ENCODE data around the gene CDK4.

CDK4 gene

DNA sequence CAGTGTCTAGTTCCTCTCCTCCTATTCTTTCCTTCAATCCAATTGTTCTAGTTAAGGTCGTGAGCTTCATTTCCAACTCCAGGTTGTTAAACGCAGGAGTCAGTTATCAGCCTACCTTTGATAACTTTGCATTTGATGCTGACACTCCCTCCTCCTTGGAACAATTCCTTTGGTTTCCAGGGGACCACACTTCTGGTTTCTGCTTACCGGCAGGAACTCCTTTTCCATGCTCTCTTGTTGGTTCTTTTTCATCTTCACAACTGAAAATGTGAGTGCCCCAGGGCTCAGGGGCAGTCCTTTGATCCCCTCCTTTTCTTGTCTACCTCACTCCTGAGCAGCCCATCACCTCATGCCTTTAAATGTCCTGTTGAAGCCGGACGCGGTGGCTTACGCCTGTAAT, 25.3 kb upstream of the CDK4 start:
- TF ChIP-seq ZBTB7A (IDR thresholded peaks at IDR 0.05; ENCODE audit: low read depth) (no peak), TEAD4 (IDR thresholded peaks at IDR 0.05) (no peak), CREB1 (IDR thresholded peaks at IDR 0.05; ENCODE audit: low read depth) (no peak), RAD21 (IDR thresholded peaks at IDR 0.05; ENCODE audit: low read depth) (no peak), TAF1 (IDR thresholded peaks at IDR 0.05; ENCODE audit: low read depth) (no peak), FOXM1 (IDR thresholded peaks at IDR 0.05; ENCODE audit: borderline replicate concordance, low read depth) (no peak), CEBPB (IDR thresholded peaks at IDR 0.05) (no peak), YY1 (IDR thresholded peaks at IDR 0.05; ENCODE audit: low read depth) (no peak), TCF12 (IDR thresholded peaks at IDR 0.05; ENCODE audit: low read depth) (no peak), NFIC (IDR thresholded peaks at IDR 0.05) (no peak), EP300 (IDR thresholded peaks at IDR 0.05; ENCODE audit: borderline replicate concordance) (no peak)
- TF ChIP-seq, protein P1, sequence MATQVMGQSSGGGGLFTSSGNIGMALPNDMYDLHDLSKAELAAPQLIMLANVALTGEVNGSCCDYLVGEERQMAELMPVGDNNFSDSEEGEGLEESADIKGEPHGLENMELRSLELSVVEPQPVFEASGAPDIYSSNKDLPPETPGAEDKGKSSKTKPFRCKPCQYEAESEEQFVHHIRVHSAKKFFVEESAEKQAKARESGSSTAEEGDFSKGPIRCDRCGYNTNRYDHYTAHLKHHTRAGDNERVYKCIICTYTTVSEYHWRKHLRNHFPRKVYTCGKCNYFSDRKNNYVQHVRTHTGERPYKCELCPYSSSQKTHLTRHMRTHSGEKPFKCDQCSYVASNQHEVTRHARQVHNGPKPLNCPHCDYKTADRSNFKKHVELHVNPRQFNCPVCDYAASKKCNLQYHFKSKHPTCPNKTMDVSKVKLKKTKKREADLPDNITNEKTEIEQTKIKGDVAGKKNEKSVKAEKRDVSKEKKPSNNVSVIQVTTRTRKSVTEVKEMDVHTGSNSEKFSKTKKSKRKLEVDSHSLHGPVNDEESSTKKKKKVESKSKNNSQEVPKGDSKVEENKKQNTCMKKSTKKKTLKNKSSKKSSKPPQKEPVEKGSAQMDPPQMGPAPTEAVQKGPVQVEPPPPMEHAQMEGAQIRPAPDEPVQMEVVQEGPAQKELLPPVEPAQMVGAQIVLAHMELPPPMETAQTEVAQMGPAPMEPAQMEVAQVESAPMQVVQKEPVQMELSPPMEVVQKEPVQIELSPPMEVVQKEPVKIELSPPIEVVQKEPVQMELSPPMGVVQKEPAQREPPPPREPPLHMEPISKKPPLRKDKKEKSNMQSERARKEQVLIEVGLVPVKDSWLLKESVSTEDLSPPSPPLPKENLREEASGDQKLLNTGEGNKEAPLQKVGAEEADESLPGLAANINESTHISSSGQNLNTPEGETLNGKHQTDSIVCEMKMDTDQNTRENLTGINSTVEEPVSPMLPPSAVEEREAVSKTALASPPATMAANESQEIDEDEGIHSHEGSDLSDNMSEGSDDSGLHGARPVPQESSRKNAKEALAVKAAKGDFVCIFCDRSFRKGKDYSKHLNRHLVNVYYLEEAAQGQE (IDR thresholded peaks at IDR 0.05; ENCODE audit: low read depth), result no peak
- TF ChIP-seq, protein P2, sequence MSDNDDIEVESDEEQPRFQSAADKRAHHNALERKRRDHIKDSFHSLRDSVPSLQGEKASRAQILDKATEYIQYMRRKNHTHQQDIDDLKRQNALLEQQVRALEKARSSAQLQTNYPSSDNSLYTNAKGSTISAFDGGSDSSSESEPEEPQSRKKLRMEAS (IDR thresholded peaks at IDR 0.05), result no peak
- TF ChIP-seq, protein P3, sequence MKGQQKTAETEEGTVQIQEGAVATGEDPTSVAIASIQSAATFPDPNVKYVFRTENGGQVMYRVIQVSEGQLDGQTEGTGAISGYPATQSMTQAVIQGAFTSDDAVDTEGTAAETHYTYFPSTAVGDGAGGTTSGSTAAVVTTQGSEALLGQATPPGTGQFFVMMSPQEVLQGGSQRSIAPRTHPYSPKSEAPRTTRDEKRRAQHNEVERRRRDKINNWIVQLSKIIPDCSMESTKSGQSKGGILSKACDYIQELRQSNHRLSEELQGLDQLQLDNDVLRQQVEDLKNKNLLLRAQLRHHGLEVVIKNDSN (IDR thresholded peaks at IDR 0.05), result no peak

DNA sequence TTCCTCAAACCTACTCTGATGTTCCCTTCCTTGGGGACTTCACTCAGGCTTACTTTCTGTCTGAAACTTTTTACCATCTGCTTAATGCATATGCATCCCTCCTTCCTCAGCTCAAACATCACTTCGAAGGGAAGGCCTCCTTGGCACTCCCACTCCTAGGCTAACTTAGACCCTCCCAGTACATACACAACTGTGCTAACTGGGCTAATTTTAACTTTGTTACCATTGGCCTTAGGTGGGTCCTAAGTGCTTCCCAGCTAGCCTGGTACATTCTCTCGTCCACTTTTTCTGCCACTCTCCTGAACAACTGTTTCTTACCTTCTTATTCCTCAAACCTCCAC, 24.1 kb upstream of the CDK4 start:
- TF ChIP-seq EP300 (IDR thresholded peaks at IDR 0.05; ENCODE audit: borderline replicate concordance) (no peak), CEBPB (IDR thresholded peaks at IDR 0.05) (no peak), TEAD4 (IDR thresholded peaks at IDR 0.05) (no peak), FOXM1 (IDR thresholded peaks at IDR 0.05; ENCODE audit: borderline replicate concordance, low read depth) (no peak)
- TF ChIP-seq, protein P2 (IDR thresholded peaks at IDR 0.05), result no peak
- TF ChIP-seq, protein P1 (IDR thresholded peaks at IDR 0.05; ENCODE audit: low read depth), result no peak

DNA sequence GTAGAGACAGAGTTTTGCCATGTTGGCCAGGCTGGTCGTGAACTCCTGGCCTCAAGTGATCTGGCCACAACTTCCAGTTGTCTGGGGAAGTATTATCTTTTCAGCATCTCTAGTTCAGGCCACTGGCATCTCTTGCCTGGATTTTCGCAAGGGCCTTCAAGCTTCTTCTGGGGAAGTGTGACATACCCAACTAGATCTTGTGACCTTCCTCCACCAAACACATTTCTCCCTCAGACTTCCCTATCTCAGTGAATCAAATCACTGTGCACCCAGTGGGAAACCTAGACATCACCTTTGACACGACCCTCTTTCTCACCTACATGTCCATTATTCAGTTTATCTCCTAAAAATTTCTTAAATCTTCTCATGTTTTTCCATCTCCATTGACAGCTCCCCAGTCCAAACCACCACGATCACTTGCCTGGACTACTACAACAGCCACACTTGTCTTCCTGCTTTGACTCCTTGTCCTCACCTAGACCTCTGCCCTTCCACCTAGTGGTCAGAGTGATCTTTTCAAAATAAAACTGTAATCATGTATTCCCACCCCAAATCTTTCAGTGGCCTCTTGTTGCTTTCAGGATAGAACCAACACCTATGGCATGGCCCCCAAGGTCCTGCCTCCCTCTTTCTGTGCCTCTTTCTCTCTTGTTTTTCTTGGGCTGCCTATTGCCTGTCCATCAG, 23.6 kb upstream of the CDK4 start:
- TF ChIP-seq TEAD4 (IDR thresholded peaks at IDR 0.05), result no peak
- TF ChIP-seq EP300 (IDR thresholded peaks at IDR 0.05; ENCODE audit: borderline replicate concordance), result no peak
- no peak for TF ChIP-seq NFIC (IDR thresholded peaks at IDR 0.05)

DNA sequence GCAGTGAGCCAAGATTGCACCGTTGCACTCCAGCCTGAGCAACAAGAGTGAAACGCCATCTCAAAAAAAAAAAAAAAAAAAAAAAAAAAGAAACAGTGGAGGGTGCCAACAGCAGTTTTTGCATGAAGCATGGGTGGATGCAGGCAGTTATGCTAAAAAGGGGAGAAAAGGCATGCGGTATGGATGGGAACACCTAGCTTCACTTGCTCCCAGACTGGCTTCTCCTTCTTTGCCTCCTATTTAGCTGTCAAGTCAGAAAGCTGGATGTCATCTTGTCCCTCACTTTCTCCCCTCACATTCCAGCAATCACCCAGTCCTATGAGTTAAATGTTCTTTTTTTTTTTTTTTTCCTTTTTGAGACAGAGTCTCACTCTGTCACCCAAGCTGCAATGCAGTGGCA, 22.9 kb upstream of the CDK4 start:
- TF ChIP-seq TCF12 (IDR thresholded peaks at IDR 0.05; ENCODE audit: low read depth) (no peak), EGR1 (IDR thresholded peaks at IDR 0.05) (no peak), CEBPB (IDR thresholded peaks at IDR 0.05) (no peak), FOXM1 (IDR thresholded peaks at IDR 0.05; ENCODE audit: borderline replicate concordance, low read depth) (no peak), CREB1 (IDR thresholded peaks at IDR 0.05; ENCODE audit: low read depth) (no peak), TEAD4 (IDR thresholded peaks at IDR 0.05) (no peak), RAD21 (IDR thresholded peaks at IDR 0.05; ENCODE audit: low read depth) (no peak), YY1 (IDR thresholded peaks at IDR 0.05; ENCODE audit: low read depth) (no peak), ZBTB7A (IDR thresholded peaks at IDR 0.05; ENCODE audit: low read depth) (no peak), NFIC (IDR thresholded peaks at IDR 0.05) (no peak), EP300 (IDR thresholded peaks at IDR 0.05; ENCODE audit: borderline replicate concordance) (no peak), TAF1 (IDR thresholded peaks at IDR 0.05; ENCODE audit: low read depth) (no peak)
- TF ChIP-seq, protein P2 (IDR thresholded peaks at IDR 0.05), result no peak
- TF ChIP-seq, protein P1 (IDR thresholded peaks at IDR 0.05; ENCODE audit: low read depth), result no peak
- TF ChIP-seq, protein P3 (IDR thresholded peaks at IDR 0.05), result no peak
